Mesothelial cell of epicardium (in vitro differentiated cells): ENCODE data around the gene ROBO2. TPM values are rescaled to one million over a fixed set of nuclear protein-coding genes. Genes with fewer than 3 reads are reported as not detected.

Source experiments
- DNase-seq, 2 experiments: peaks; one replicate each; pipeline ENCODE4 v3.0.0; 2021; ENCODE audit warnings: low spot score in 2 of 2; ENCODE audit not compliant: unreplicated experiment in 2 of 2
- H3K27ac Mint-ChIP-seq: 2 replicates; pipeline ENCODE4 v1.8.0; 2021; ENCODE audit warnings: mixed read lengths
- H3K27me3 Mint-ChIP-seq: 2 replicates; pipeline ENCODE4 v1.8.0; 2021; ENCODE audit warnings: low read depth, mixed read lengths
- H3K36me3 Mint-ChIP-seq: 2 replicates; pipeline ENCODE4 v1.8.0; 2021; ENCODE audit warnings: mixed read lengths
- H3K4me1 Mint-ChIP-seq: 2 replicates; pipeline ENCODE4 v1.8.0; 2021; ENCODE audit warnings: mixed read lengths
- H3K4me3 Mint-ChIP-seq: 2 replicates; pipeline ENCODE4 v1.8.0; 2021; ENCODE audit warnings: mild to moderate bottlenecking, moderate library complexity, mixed read lengths
- H3K9me3 Mint-ChIP-seq: 2 replicates; pipeline ENCODE4 v1.8.0; 2021; ENCODE audit warnings: mixed read lengths
- CTCF ChIP-seq: fragments of 200-600 bp; sonication (generic); IDR thresholded peaks from one replicate; pipeline ENCODE4 v1.5.0; 2021; ENCODE audit warnings: antibody characterized with exemption; ENCODE audit not compliant: unreplicated experiment
- total RNA-seq: library from RNA; stranded (reverse); gene quantifications from 3 replicates; pipeline ENCODE4 v1.2.1, GENCODE V29; 2021

ROBO2 gene
- total RNA-seq, 1 donor from 2014 or later, result 82.3 TPM

- H3K27ac Mint-ChIP-seq, result no peak overlapping the region
- no peak for TF ChIP-seq CTCF
- H3K4me3 Mint-ChIP-seq, result no peak overlapping the region
Observed at GRCh38 chr3:77475507-77475906, 435.6 kb downstream of the ROBO2 start.

GRCh38 chr3:77479021-77479420, 439.1 kb downstream of the ROBO2 start:
- no peak for TF ChIP-seq CTCF
- H3K36me3 Mint-ChIP-seq, result peaks cover 14% of the 10 kb centered on the region
- H3K4me1 Mint-ChIP-seq, result no peaks in the 10 kb centered on the region
- H3K27ac Mint-ChIP-seq, result no peak overlapping the region
- peaks cover 11% of the 10 kb centered on the region for H3K9me3 Mint-ChIP-seq
- DNase-seq, result no peak
- no peaks in the 10 kb centered on the region for H3K27me3 Mint-ChIP-seq
- no peak overlapping the region for H3K4me3 Mint-ChIP-seq

More at GRCh38 chr3:77475507-77475906, 435.6 kb downstream of the ROBO2 start:
- Mint-ChIP-seq H3K9me3 (peaks cover 11% of the 10 kb centered on the region), H3K36me3 (peaks cover 16% of the 10 kb centered on the region), H3K27me3 (no peaks in the 10 kb centered on the region), H3K4me1 (no peaks in the 10 kb centered on the region)
- DNase-seq, result no peak

- no peak overlapping the region for H3K4me3 Mint-ChIP-seq
- H3K27me3 Mint-ChIP-seq, result no peaks in the 10 kb centered on the region
- no peaks in the 10 kb centered on the region for H3K4me1 Mint-ChIP-seq
- no peak overlapping the region for H3K27ac Mint-ChIP-seq
- no peak for TF ChIP-seq CTCF
- peaks cover 30% of the 10 kb centered on the region for H3K36me3 Mint-ChIP-seq
- DNase-seq, result no peak
- H3K9me3 Mint-ChIP-seq, result peaks cover 31% of the 10 kb centered on the region
Observed at GRCh38 chr3:77489216-77489615, 449.3 kb downstream of the ROBO2 start.

GRCh38 chr3:77491961-77492360, 452.1 kb downstream of the ROBO2 start:
- no peak for DNase-seq
- peaks cover 20% of the 10 kb centered on the region for H3K4me1 Mint-ChIP-seq
- no peak for TF ChIP-seq CTCF
- no peak overlapping the region for H3K4me3 Mint-ChIP-seq
- H3K27me3 Mint-ChIP-seq, result no peaks in the 10 kb centered on the region
- peaks cover 14% of the 10 kb centered on the region for H3K36me3 Mint-ChIP-seq
- peaks cover 8% of the 10 kb centered on the region for H3K9me3 Mint-ChIP-seq
- no peak overlapping the region for H3K27ac Mint-ChIP-seq

DNA sequence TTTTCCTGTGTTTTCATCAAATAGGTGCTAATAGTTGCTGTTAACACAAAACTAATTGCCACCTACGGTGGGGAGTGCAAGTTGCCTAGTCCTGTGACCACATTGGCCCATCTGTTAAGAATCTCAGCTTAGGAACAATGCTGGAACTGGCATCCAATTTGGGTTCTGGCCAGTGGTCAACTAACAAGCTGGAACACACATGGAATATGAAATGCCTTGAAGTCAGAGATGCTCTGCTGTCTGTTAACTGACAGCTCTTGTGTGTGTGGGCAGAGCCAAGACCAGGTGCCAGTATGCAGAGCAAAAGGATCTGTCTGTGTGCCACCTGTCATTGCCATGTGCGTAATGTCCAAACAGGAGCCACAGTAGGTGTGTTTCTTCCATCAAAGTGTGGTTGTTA, 460.8 kb downstream of the ROBO2 start:
- TF ChIP-seq CTCF, result no peak
- H3K36me3 Mint-ChIP-seq, result peaks cover 3% of the 10 kb centered on the region
- peaks cover 10% of the 10 kb centered on the region for H3K9me3 Mint-ChIP-seq
- peaks cover 22% of the 10 kb centered on the region for H3K4me1 Mint-ChIP-seq
- no peak overlapping the region for H3K27ac Mint-ChIP-seq
- no peak for DNase-seq
- H3K27me3 Mint-ChIP-seq, result no peaks in the 10 kb centered on the region
- no peak overlapping the region for H3K4me3 Mint-ChIP-seq

DNA sequence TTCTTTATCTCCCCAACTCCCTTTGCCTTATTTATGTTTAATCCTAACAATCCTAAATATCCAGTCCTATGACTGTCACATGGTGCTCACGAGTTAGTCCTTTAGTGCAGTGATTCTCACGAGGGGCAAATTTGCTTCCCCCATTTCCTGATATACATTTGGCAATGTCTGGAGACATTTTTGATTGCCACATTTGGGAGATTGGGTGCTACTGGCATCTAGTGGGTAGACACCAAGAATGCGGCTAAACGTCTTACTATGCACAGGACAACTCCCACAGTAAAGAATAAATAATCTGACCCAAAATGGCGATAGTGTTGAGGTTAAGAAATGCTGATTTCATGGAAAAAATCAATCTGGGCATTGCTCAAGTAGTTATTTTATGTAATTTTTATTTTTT, 466.5 kb downstream of the ROBO2 start:
- H3K27me3 Mint-ChIP-seq, result no peaks in the 10 kb centered on the region
- H3K9me3 Mint-ChIP-seq, result peaks cover 8% of the 10 kb centered on the region
- DNase-seq, result no peak
- H3K4me3 Mint-ChIP-seq, result no peak overlapping the region
- no peaks in the 10 kb centered on the region for H3K36me3 Mint-ChIP-seq
- no peaks in the 10 kb centered on the region for H3K4me1 Mint-ChIP-seq
- H3K27ac Mint-ChIP-seq, result no peak overlapping the region
- no peak for TF ChIP-seq CTCF
